ENCODE results near the gene CSTF1.

CSTF1 gene

GRCh38 chr20:56362833-56363413 is 29.5 kb upstream of the CSTF1 start:
- Histone ChIP-seq H3K79me2 (ENCODE audit: insufficient read depth, low read length) (no peaks in the 10 kb centered on the region), H3K4me2 (ENCODE audit: low read depth, low read length, poor library complexity, severe bottlenecking) (no peak overlapping the region), H3K27me3 (ENCODE audit: insufficient read depth, low read length, poor library complexity, severe bottlenecking) (no peaks in the 10 kb centered on the region), H2AFZ (ENCODE audit: low read length) (no peak overlapping the region), H3K4me1 (ENCODE audit: insufficient read depth, low read length, poor library complexity, severe bottlenecking) (no peaks in the 10 kb centered on the region), H3K9me2 (replicated peaks; ENCODE audit: low read depth, low read length) (no peaks in the 10 kb centered on the region), H4K20me1 (ENCODE audit: insufficient read depth, low read length, poor library complexity, severe bottlenecking) (no peaks in the 10 kb centered on the region), H3K9ac (ENCODE audit: low read depth, low read length, poor library complexity, severe bottlenecking) (no peak overlapping the region), H3F3A (ENCODE audit: low read depth) (no peaks in the 10 kb centered on the region), H3K4me3 (ENCODE audit: low read length, poor library complexity, severe bottlenecking) (no peak overlapping the region), H3K36me3 (ENCODE audit: insufficient read depth, low read length) (peaks cover 13% of the 10 kb centered on the region; the same call in 1 of the 2 replicates), H3K9me3 (ENCODE audit: insufficient read depth, low read depth, low read length) (no peaks in the 10 kb centered on the region)
- TF ChIP-seq CTCF (conservative IDR thresholded peaks at IDR 0.05; ENCODE audit: low read length) (no peak), EZH2phosphoT487 (IDR thresholded peaks at IDR 0.05; ENCODE audit: borderline replicate concordance) (no peak)

- H3F3A ChIP-seq (ENCODE audit: low read depth), result no peaks in the 10 kb centered on the region
- no peak overlapping the region for H3K9ac ChIP-seq (ENCODE audit: low read depth, low read length, poor library complexity, severe bottlenecking)
- no peak overlapping the region for H3K4me3 ChIP-seq (ENCODE audit: low read length, poor library complexity, severe bottlenecking)
- TF ChIP-seq EZH2phosphoT487 (IDR thresholded peaks at IDR 0.05; ENCODE audit: borderline replicate concordance) (no peak), CTCF (conservative IDR thresholded peaks at IDR 0.05; ENCODE audit: low read length) (no peak)
- no peaks in the 10 kb centered on the region for H3K27me3 ChIP-seq (ENCODE audit: insufficient read depth, low read length, poor library complexity, severe bottlenecking)
- no peak overlapping the region for H2AFZ ChIP-seq (ENCODE audit: low read length)
- peaks cover 17% of the 10 kb centered on the region; the same call in 1 of the 2 replicates for H3K36me3 ChIP-seq (ENCODE audit: insufficient read depth, low read length)
- no peaks in the 10 kb centered on the region for H4K20me1 ChIP-seq (ENCODE audit: insufficient read depth, low read length, poor library complexity, severe bottlenecking)
- H3K9me3 ChIP-seq (ENCODE audit: insufficient read depth, low read depth, low read length), result no peaks in the 10 kb centered on the region
- H3K4me1 ChIP-seq (ENCODE audit: insufficient read depth, low read length, poor library complexity, severe bottlenecking), result no peaks in the 10 kb centered on the region
- H3K9me2 ChIP-seq (replicated peaks; ENCODE audit: low read depth, low read length), result no peaks in the 10 kb centered on the region
- H3K4me2 ChIP-seq (ENCODE audit: low read depth, low read length, poor library complexity, severe bottlenecking), result no peak overlapping the region
- H3K79me2 ChIP-seq (ENCODE audit: insufficient read depth, low read length), result no peaks in the 10 kb centered on the region
These were observed 29.0 kb upstream of the CSTF1 start for GRCh38 chr20:56363491-56363890.

- H4K20me1 ChIP-seq (ENCODE audit: insufficient read depth, low read length, poor library complexity, severe bottlenecking), result no peaks in the 10 kb centered on the region
- no peaks in the 10 kb centered on the region for H3K27me3 ChIP-seq (ENCODE audit: insufficient read depth, low read length, poor library complexity, severe bottlenecking)
- TF ChIP-seq EZH2phosphoT487 (IDR thresholded peaks at IDR 0.05; ENCODE audit: borderline replicate concordance), result no peak
- TF ChIP-seq CTCF (conservative IDR thresholded peaks at IDR 0.05; ENCODE audit: low read length), result no peak
- H3K4me3 ChIP-seq (ENCODE audit: low read length, poor library complexity, severe bottlenecking), result no peak overlapping the region
- no peak overlapping the region for H3K4me2 ChIP-seq (ENCODE audit: low read depth, low read length, poor library complexity, severe bottlenecking)
- H3K9ac ChIP-seq (ENCODE audit: low read depth, low read length, poor library complexity, severe bottlenecking), result no peak overlapping the region
- no peaks in the 10 kb centered on the region for H3K9me3 ChIP-seq (ENCODE audit: insufficient read depth, low read depth, low read length)
- no peaks in the 10 kb centered on the region; the same call in 1 of the 2 replicates for H3F3A ChIP-seq (ENCODE audit: low read depth)
- no peaks in the 10 kb centered on the region for H3K4me1 ChIP-seq (ENCODE audit: insufficient read depth, low read length, poor library complexity, severe bottlenecking)
- peaks cover 66% of the 10 kb centered on the region for H3K36me3 ChIP-seq (ENCODE audit: insufficient read depth, low read length)
- H2AFZ ChIP-seq (ENCODE audit: low read length), result no peak overlapping the region
- H3K9me2 ChIP-seq (replicated peaks; ENCODE audit: low read depth, low read length), result no peaks in the 10 kb centered on the region
- H3K79me2 ChIP-seq (ENCODE audit: insufficient read depth, low read length), result peaks cover 19% of the 10 kb centered on the region; the same call in 1 of the 2 replicates
These were observed 23.9 kb upstream of the CSTF1 start for GRCh38 chr20:56368351-56369134.
